K562 (cell line): ENCODE results near the gene LIPT1. TPM values are rescaled to one million over a fixed set of nuclear protein-coding genes. Genes with fewer than 3 reads are reported as not detected.

Source experiments
- ATAC-seq: fragments of 200-7000 bp; cut with Tn5 transposase; 3 replicates; pipeline ENCODE4 v1.9.1; 2020; ENCODE audit warnings: moderate library complexity
- BruUV-seq: library from RNA; stranded (reverse); fragments of 400-500 nt; replicated peaks from 2 replicates; lab custom pipeline; 2021; lab: Mats Ljungman, UMichigan
- CTCF ChIA-PET: fragments of 300-600 bp; formaldehyde crosslinking; extraction: SDS; loops from one replicate; lab custom pipeline; 2021; ENCODE audit warnings: low intra/inter-chr PET ratio; lab: Yijun Ruan, JAX
- POLR2A ChIA-PET: fragments of 300-600, 350-650 bp; sonication (Branson Sonifier 250); formaldehyde crosslinking; extraction: SDS; loops from one replicate; lab custom pipeline; 2021; ENCODE audit warnings: antibody characterized with exemption, inconsistent platforms; lab: Yijun Ruan, JAX
- DNase-seq, 4 experiments: peaks; one replicate each; pipeline versions ENCODE4 v3.0.0 to v3.0.0-alpha.2; 2011 to 2018; ENCODE audit warnings: low spot score in 3 of 4, mixed read lengths in 3 of 4; ENCODE audit errors: extremely low read depth in 1 of 4
- FAIRE-seq: peaks from 2 replicates; lab custom pipeline; 2011; peaks lifted over from hg19 to GRCh38; lab: Jason Lieb, UNC
- H2AFZ ChIP-seq: 2 replicates; pipeline ENCODE4 v1.6.0; 2011; ENCODE audit warnings: low read depth, low read length, control low read depth, inconsistent platforms
- H3K27ac ChIP-seq: fragments of 200-600 bp; 3 replicates; pipeline ENCODE4 v1.8.0; 2011; ENCODE audit warnings: low read depth, mild to moderate bottlenecking, control low read depth, inconsistent platforms, low read length, moderate library complexity, mixed read lengths; ENCODE audit errors: extremely low read depth
- H3K27me3 ChIP-seq, 2 experiments: fragments of 300-600 bp in 1 of 2; 2 replicates in 1 of 2; 3 replicates in 1 of 2; pipeline versions ENCODE4 v1.6.0 to v1.8.0; 2011; ENCODE audit warnings: inconsistent platforms in 2 of 2, low read length in 2 of 2, mild to moderate bottlenecking in 1 of 2, mixed read lengths in 1 of 2, moderate library complexity in 1 of 2; ENCODE audit not compliant: control insufficient read depth in 2 of 2, insufficient read depth in 2 of 2
- H3K36me3 ChIP-seq: fragments of 300-600 bp; 3 replicates; pipeline ENCODE4 v1.8.0; 2011; ENCODE audit warnings: mild to moderate bottlenecking, low read length, inconsistent platforms; ENCODE audit not compliant: control insufficient read depth, insufficient read depth
- H3K4me1 ChIP-seq, 2 experiments: fragments of 200-600 bp in 1 of 2; replicated peaks in 1 of 2; 2 replicates in 1 of 2; 3 replicates in 1 of 2; pipeline versions ENCODE4 v1.5.1 to v1.8.0; 2011; ENCODE audit warnings: inconsistent platforms in 2 of 2, low read length in 2 of 2, mild to moderate bottlenecking in 1 of 2, mixed read lengths in 1 of 2, moderate library complexity in 1 of 2; ENCODE audit not compliant: control insufficient read depth in 2 of 2, insufficient read depth in 2 of 2
- H3K4me2 ChIP-seq: 2 replicates; pipeline ENCODE4 v1.6.1; 2011; ENCODE audit warnings: low read length, control low read depth, inconsistent platforms, mixed read lengths; ENCODE audit not compliant: insufficient read depth
- H3K4me3 ChIP-seq: fragments of 200-600 bp; sonication (generic), shearing (Covaris generic); 2 replicates; pipeline ENCODE4 v1.5.1; 2016; ENCODE audit warnings: control low read depth, inconsistent platforms
- H3K79me2 ChIP-seq: fragments of 200-600 bp; 3 replicates; pipeline ENCODE4 v1.8.0; 2011; ENCODE audit warnings: low read length, inconsistent platforms; ENCODE audit not compliant: control insufficient read depth, insufficient read depth
- H3K9ac ChIP-seq, 2 experiments: 2 replicates each; pipeline versions ENCODE4 v1.6.0 to v1.6.1; 2011; ENCODE audit warnings: low read depth in 2 of 2, low read length in 2 of 2, control low read depth in 1 of 2, inconsistent platforms in 1 of 2, mild to moderate bottlenecking in 1 of 2, mixed read lengths in 1 of 2; ENCODE audit not compliant: insufficient read depth in 1 of 2
- H3K9me1 ChIP-seq: one replicate; pipeline ENCODE4 v1.6.0; 2011; ENCODE audit warnings: inconsistent platforms, mild to moderate bottlenecking, low read length, moderate library complexity; ENCODE audit not compliant: control insufficient read depth, insufficient read depth
- H3K9me3 ChIP-seq: replicated peaks from 2 replicates; pipeline ENCODE4 v1.5.1; 2011; ENCODE audit warnings: low read depth, low read length, inconsistent platforms; ENCODE audit not compliant: control insufficient read depth, insufficient read depth
- H4K20me1 ChIP-seq: replicated peaks from 2 replicates; pipeline ENCODE4 v1.6.1; 2011; ENCODE audit warnings: low read length, inconsistent platforms, mixed read lengths; ENCODE audit not compliant: control insufficient read depth, insufficient read depth
- COPS2 ChIP-seq: fragments of 450-650 bp; conservative IDR thresholded peaks from 2 replicates; pipeline ENCODE4 v1.6.1; 2016; ENCODE audit warnings: mild to moderate bottlenecking, moderate library complexity
- CREM ChIP-seq: IDR thresholded peaks from 2 replicates; pipeline ENCODE4 v1.6.1; 2014; ENCODE audit warnings: antibody characterized with exemption, low read depth
- EHMT2 ChIP-seq: fragments of 450-650 bp; IDR thresholded peaks from 2 replicates; pipeline ENCODE4 v1.6.1; 2018; ENCODE audit warnings: antibody characterized with exemption
- HDAC3 ChIP-seq: fragments of 450-650 bp; IDR thresholded peaks from 2 replicates; pipeline ENCODE4 v1.6.1; 2018; ENCODE audit warnings: borderline replicate concordance, mild to moderate bottlenecking, moderate library complexity; ENCODE audit not compliant: partially characterized antibody
- HNRNPH1 ChIP-seq: fragments of 200-400 bp; formaldehyde crosslinking; optimal IDR thresholded peaks from 2 replicates; pipeline ENCODE3; 2017; ENCODE audit warnings: low read depth, mild to moderate bottlenecking, low read length, moderate library complexity
- NFXL1 ChIP-seq: fragments of 450-650 bp; formaldehyde crosslinking; IDR thresholded peaks from 2 replicates; pipeline ENCODE4 v1.4.0; 2021; ENCODE audit warnings: mild to moderate bottlenecking
- NR2C1 ChIP-seq, 2 experiments: fragments of 450-650 bp; IDR thresholded peaks; 2 replicates each; pipeline ENCODE4 v1.6.1; 2017; ENCODE audit warnings: mild to moderate bottlenecking in 2 of 2, antibody characterized with exemption in 1 of 2, inconsistent platforms in 1 of 2, missing compliant biosample characterization in 1 of 2, missing genetic modification characterization in 1 of 2
- PKNOX1 ChIP-seq: fragments of 450-650 bp; IDR thresholded peaks from 2 replicates; pipeline ENCODE4 v1.6.1; 2016
- RERE ChIP-seq: sonication (generic); formaldehyde crosslinking; IDR thresholded peaks from 2 replicates; pipeline ENCODE4 v1.8.0; 2023; ENCODE audit warnings: missing genetic modification reagents, mild to moderate bottlenecking, borderline replicate concordance
- SNIP1 ChIP-seq: fragments of 450-650 bp; IDR thresholded peaks from 2 replicates; pipeline ENCODE4 v1.7.1; 2017; ENCODE audit warnings: low read depth, mild to moderate bottlenecking
- THRA ChIP-seq: fragments of 450-650 bp; IDR thresholded peaks from 2 replicates; pipeline ENCODE4 v1.6.1; 2017; ENCODE audit warnings: mild to moderate bottlenecking, moderate library complexity
- TRIM24 ChIP-seq, 2 experiments: fragments of 450-650 bp; IDR thresholded peaks; 2 replicates each; pipeline ENCODE4 v1.6.1; 2016
- ZNF695 ChIP-seq: fragments of 450-650 bp; formaldehyde crosslinking; IDR thresholded peaks from 2 replicates; pipeline ENCODE4 v1.4.0; 2020; ENCODE audit warnings: mild to moderate bottlenecking, moderate library complexity
- WGBS: fragments of 100-300 bp; shearing (Covaris generic); methylation state at CpG from one replicate; pipeline ENCODE4 v1.1.6; 2016; ENCODE audit warnings: low coverage, mixed read lengths; ENCODE audit not compliant: insufficient coverage; ENCODE audit errors: missing lambda C conversion rate; 5-methylcytosine and 5-hydroxymethylcytosine counted together
- in situ Hi-C: fragments of 300-500 bp; cut with MboI; formaldehyde crosslinking; loops from 4 replicates; pipeline ENCODE4 v1.15.0; 2018; ENCODE audit warnings: inconsistent platforms, mixed read lengths
- intact Hi-C: fragments of 100-400 bp; cut with micrococcal nuclease; formaldehyde crosslinking; loops from 2 replicates; pipeline ENCODE4 v1.14.2; 2022
- polyA plus RNA-seq, 8 experiments: library from polyadenylated mRNA; depleted of rRNA in 4 of 8; stranded (reverse) in 5 of 8; unstranded in 3 of 8; fragments of >200 nt; fragmentation: Nextera tagmentation in 2 of 8; fragmentation: Illumina TruSeq in 1 of 8; extraction: Ambion mirVana in 2 of 8; extraction: Trizol in 1 of 8; gene quantifications; 2 replicates each; pipeline versions ENCODE4 v1.2.1 to v1.2.3, GENCODE V29; 2011 to 2014; ENCODE audit warnings: inconsistent platforms in 1 of 8, missing spikeins in 1 of 8
- total RNA-seq, 7 experiments: library from RNA; depleted of rRNA in 6 of 7; stranded (reverse); fragments of >200 nt in 6 of 7; fragmentation: Illumina TruSeq in 2 of 7; extraction: Trizol in 2 of 7; gene quantifications; 2 replicates each; pipeline versions ENCODE4 v1.2.1 to v1.2.3, GENCODE V29; 2011 to 2021; ENCODE audit warnings: low replicate concordance in 1 of 7

The LIPT1 gene
- total and polyA plus RNA-seq, 9 of the 15 experiments (the other 6 are each of a cell fraction or from before 2014, with no cell fraction given), result 6.4 to 18.3 (median 11.6) TPM

- H3K9ac ChIP-seq, result peak within 1 kb of the TSS; percentile 42 to 93; a peak in 3 of 4 replicates
- in situ Hi-C loops (no loop called here), intact Hi-C loops (no loop called here)
- under 1% methylated on average over 56 of the region's 84 CpGs for WGBS
- ChIA-PET POLR2A (interaction anchor here (0.8 to 1.7 kb wide), 4 partner anchors 12 to 27 kb away, joined by 3 to 8 read pairs (median 4); partner anchors contain the start of genes LIPT1 and TSGA10), CTCF (no interaction called here)
- peak within 1 kb of the TSS; percentile 52; the same call in 1 of the 3 replicates for H3K27ac ChIP-seq
- H3K9me3 ChIP-seq, result no peaks in the 10 kb centered on the region
- ATAC-seq, result peak; percentile 98
- no peaks in the 10 kb centered on the region for H3K9me1 ChIP-seq
- H3K4me2 ChIP-seq, result peak within 1 kb of the TSS; percentile 99
- H2AFZ ChIP-seq, result peak within 1 kb of the TSS; percentile 100
- H3K36me3 ChIP-seq, result no peaks in the 10 kb centered on the region
- peak; percentile 91 to 93 (median 92) for DNase-seq
- BruUV-seq, result no TSS peak
- H3K27me3 ChIP-seq, result no peaks in the 10 kb centered on the region
- H3K4me1 ChIP-seq, result peaks cover 0 to 17% of the 10 kb centered on the region in 2 experiments; a peak in 2 of 5 replicates
- peak; percentile 75 for FAIRE-seq
- H3K4me3 ChIP-seq, result peak within 1 kb of the TSS; percentile 99
- no peaks in the 10 kb centered on the region for H4K20me1 ChIP-seq
- no peaks in the 10 kb centered on the region for H3K79me2 ChIP-seq
- TF ChIP-seq PKNOX1, result peak; percentile 57
- TF ChIP-seq THRA, result no peak
- no peak for TF ChIP-seq ZNF695 (CRISPR knock-in tag)
- no peak for TF ChIP-seq COPS2
- TF ChIP-seq SNIP1, result no peak
- TF ChIP-seq RERE (CRISPR knock-in tag), result 0 out of 2 replicates have a peak, but pooled peaks have one; percentile 16
- no peak for TF ChIP-seq HNRNPH1
- TF ChIP-seq HDAC3, result no peak
- no peak for TF ChIP-seq NFXL1 (CRISPR knock-in tag)
- no peak for TF ChIP-seq TRIM24 (IDR thresholded peaks at IDR 0.05)
- TF ChIP-seq NR2C1 (IDR thresholded peaks at IDR 0.05), result no peak
- no peak for TF ChIP-seq NR2C1 (tag; IDR thresholded peaks at IDR 0.05)
- no peak for TF ChIP-seq EHMT2
- 0 out of 2 replicates have a peak, but pooled peaks have one; percentile 18 for TF ChIP-seq CREM
These were observed 13.4 kb upstream of the LIPT1 start, which contains the start of gene C2orf15 for GRCh38 chr2:99141110-99142108. C2orf15 (plus strand) TSS chr2:99141707; CDS start chr2:99150559, 8,852 bp downstream.
